Hepatocyte (in vitro differentiated cells): ENCODE data around the gene NLK.

Source experiments
- EZH2 ChIP-seq: fragments of 200-600 bp; sonication (generic); IDR thresholded peaks from 2 replicates; pipeline ENCODE4 v1.6.1; 2016; ENCODE audit warnings: antibody characterized with exemption, mild to moderate bottlenecking, borderline replicate concordance
- TF ChIP-seq, protein P1 (sequence below): fragments of 200-600 bp; sonication (generic); IDR thresholded peaks from 2 replicates; pipeline ENCODE4 v1.5.1; 2016; ENCODE audit warnings: antibody characterized with exemption, mild to moderate bottlenecking; ENCODE audit not compliant: poor library complexity

GRCh38 chr17:28127196-28127595, 84.7 kb downstream of the NLK start:
- TF ChIP-seq, protein P1, sequence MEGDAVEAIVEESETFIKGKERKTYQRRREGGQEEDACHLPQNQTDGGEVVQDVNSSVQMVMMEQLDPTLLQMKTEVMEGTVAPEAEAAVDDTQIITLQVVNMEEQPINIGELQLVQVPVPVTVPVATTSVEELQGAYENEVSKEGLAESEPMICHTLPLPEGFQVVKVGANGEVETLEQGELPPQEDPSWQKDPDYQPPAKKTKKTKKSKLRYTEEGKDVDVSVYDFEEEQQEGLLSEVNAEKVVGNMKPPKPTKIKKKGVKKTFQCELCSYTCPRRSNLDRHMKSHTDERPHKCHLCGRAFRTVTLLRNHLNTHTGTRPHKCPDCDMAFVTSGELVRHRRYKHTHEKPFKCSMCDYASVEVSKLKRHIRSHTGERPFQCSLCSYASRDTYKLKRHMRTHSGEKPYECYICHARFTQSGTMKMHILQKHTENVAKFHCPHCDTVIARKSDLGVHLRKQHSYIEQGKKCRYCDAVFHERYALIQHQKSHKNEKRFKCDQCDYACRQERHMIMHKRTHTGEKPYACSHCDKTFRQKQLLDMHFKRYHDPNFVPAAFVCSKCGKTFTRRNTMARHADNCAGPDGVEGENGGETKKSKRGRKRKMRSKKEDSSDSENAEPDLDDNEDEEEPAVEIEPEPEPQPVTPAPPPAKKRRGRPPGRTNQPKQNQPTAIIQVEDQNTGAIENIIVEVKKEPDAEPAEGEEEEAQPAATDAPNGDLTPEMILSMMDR, result no peak
- TF ChIP-seq EZH2, result no peak
